HTERT RPE-1 (cell line): Measurements from ENCODE around the gene FHL3.

Experiments
- in situ Hi-C: fragments of 300-500 bp; cut with MboI; formaldehyde crosslinking; loops from 4 replicates; pipeline ENCODE4 v1.14.3; 2020; ENCODE audit warnings: low sequenced_read_pairs

FHL3 gene

DNA sequence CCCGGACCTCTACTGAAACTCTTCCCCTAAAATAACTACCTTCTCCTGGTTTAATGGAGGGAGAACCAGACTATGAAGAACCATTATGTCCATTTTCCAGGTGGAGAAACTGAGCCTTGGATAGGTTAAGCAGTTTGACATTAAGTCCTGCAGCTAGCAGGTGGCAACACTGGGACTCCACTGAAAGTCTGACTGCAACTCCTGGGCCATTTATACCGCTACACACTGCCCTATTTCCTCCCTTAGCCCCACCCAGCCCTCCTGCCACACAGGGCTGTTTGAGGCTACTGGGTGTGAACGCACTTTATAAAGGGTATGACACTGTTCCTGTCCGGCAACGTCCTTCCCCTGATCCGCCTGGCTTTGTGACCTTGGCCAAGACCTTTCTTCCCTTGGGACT, 58.0 kb downstream of the FHL3 start:
- in situ Hi-C loops, result no loop called here
